NCI-H1436 (cell line): Measurements from ENCODE around the gene HOXA7.

ENCODE experiments used
- DNase-seq: peaks from one replicate; lab custom pipeline; 2025; lab: John Stamatoyannopoulos, UW

HOXA7 gene

GRCh38 chr7:27118580-27118979, 37.9 kb downstream of the HOXA7 start:
- DNase-seq, result no peak

DNA sequence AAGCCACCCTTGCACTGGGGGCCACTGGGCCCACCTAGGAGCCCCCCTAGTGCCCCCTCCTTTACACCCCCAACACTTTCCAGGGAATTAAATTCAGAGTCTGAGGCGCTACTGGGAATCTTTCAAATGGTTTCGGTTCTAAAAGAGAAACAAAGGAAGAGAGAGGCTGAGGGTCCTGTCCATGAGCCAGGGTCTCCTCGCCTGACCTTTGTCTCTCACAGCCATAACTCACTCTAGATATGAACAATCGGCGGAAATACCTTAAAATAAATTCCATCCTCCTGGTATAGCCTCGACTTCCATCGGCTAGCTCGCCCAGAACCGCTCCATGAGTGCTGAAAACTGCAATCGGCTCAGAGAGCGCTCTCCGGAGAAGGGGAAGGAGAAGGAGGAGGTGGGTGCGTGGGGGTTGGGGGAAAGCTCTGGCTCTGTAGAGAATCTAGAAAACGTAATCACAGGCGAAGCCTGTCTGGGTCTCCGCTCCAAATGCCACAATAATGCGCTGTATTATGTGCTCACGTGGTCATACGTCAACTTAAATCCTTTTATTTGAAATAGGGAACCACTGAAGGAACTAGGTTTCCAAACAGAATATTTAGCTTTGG, 38.5 kb downstream of the HOXA7 start:
- DNase-seq, result no peak

DNA sequence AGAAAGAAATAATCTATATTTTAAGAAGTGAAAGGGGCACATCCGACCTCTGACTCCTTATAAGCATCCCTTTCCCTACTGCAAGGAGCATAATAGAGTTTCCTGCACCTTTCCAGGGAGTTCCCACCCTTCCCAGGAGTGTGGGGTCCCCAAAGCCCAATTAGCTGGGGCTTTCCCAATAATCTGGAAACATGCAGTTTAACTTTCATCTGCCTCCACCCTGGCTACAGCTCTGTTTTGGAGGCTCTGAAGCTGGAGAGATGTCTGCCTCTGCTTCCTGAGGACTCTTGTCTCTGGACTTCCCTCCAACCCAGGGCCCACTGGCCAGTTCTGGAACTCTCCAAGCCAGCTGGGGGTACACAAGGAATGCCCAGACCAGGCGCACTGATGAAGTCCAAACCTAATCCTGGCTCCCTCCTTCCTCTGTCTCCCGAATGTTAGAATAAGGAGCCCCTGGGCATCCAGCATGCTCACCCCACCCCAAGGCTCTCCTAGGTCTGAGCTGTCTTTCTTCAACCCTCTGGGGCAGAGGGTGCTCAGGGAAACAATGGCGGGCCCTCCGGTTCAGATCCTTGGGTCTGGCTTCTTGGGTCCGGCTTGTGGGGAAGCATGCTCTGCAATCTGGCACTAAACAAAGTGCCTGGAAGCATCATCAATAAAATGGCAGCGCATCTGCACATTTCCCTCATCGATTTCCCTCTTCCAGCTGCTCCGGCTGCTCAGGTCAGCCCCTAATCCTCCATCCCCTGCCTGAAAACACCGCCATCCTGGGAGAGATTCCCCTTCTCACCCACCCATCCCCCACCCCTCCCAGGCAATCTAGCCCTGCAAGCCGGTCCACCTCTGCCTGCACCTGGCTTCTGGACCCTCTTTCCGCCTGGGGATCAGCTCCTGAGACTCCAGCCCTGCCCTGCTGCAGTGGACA, 39.3 kb downstream of the HOXA7 start:
- DNase-seq, result no peak

- DNase-seq, result no peak
Measured at GRCh38 chr7:27116031-27116961, 40.2 kb downstream of the HOXA7 start.

GRCh38 chr7:27115221-27116026, 41.1 kb downstream of the HOXA7 start:
- DNase-seq, result no peak

DNA sequence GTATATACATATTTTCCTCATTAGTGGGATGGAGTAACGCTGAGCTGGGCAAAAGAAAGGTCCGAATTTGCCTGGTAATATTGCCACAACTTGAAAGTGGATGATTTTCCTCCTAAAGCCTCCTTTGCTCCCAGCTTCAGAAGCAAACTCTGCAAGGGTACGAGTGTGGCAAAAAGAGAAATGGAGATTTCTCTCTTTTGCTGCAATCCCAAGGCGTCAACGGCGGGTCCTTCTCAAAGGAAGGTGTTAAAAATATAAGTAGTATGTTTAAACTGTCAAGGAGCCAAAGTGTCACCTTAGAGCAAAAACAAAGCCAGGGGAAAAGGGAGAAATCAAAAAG, 41.6 kb downstream of the HOXA7 start:
- no peak for DNase-seq

GRCh38 chr7:27113991-27114769, 42.3 kb downstream of the HOXA7 start:
- no peak for DNase-seq

- peak; percentile 16 for DNase-seq
Measured at GRCh38 chr7:27112955-27113949, 43.2 kb downstream of the HOXA7 start.

DNA sequence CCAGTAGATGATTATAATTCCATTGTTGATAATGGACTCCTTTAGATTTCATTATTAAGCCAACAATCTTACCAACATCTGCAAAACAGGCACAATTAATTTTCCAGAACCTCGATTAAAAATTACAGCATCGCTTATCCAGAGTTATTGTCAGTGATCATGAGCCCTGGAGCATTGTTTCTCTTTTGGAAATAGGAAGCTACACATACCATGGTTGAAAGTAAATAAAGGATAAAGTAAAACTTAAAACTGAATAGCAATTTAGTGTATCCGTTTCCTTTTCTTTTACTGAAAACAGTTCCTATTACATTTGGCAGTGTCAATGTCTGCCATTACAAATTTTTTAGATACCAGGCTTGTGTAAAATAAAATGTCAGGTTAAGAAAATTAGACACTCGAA, 44.1 kb downstream of the HOXA7 start:
- DNase-seq, result no peak

DNA sequence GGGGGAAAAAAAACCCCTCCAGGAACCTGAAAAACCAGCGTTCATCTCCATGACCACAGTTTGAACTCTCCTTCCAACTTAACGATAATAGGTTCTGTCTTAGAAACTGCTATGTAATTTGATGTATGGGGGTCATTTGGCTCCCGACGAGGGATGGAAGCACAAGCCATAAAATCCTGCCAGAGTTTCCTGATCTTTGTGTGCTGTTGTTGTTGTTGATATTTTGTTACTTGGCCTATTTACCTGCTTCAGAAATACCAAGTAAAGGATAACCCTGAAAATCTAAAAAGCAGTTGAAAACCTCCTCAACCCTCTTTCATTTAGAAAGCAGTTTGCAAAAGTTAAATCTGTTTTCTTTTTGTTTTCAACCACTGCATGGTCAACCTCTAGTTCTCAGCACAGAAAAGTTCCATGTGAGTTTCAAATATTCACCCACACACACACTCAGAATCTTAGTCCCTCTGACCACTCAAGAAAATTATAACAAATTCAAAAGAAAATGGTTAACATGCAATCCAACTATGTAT, 44.7 kb downstream of the HOXA7 start:
- no peak for DNase-seq

DNA sequence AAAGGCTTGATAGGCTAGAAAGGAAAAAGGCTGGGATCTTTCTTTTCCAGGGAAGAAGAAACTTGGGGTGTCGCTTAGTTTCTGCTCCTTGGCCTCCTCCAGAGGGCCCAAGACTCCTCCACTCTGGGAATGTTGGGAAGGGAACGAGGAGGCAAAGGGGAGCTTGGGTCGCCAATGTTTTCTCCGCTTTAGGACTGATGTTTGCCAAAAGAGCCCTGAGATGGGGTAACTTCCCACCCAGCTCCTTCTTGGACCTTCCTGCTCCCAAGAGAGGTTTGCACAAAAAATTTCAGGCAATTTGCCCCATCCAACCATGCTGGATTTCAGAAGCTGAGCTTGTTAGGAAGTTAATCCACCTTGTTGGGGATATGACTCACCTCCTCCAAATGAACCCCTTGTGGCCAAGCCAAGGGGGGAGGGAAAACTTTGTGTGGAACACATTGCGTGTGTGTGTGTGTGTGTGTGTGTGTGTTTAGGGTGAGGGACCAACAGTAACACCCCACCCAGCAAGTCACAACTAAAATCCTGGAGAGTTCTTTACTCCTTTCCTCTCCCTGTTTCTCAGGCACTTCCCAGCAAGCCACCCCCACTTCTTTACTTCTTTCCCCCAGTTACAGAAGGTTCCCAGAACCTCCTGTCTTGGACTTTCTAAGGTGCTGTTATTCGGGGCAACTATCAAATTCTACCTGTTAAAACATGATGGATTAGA, 45.3 kb downstream of the HOXA7 start:
- DNase-seq, result no peak

- no peak for DNase-seq
Measured at GRCh38 chr7:27110186-27111031, 46.1 kb downstream of the HOXA7 start.

GRCh38 chr7:27109466-27110185, 46.8 kb downstream of the HOXA7 start:
- DNase-seq, result no peak

DNA sequence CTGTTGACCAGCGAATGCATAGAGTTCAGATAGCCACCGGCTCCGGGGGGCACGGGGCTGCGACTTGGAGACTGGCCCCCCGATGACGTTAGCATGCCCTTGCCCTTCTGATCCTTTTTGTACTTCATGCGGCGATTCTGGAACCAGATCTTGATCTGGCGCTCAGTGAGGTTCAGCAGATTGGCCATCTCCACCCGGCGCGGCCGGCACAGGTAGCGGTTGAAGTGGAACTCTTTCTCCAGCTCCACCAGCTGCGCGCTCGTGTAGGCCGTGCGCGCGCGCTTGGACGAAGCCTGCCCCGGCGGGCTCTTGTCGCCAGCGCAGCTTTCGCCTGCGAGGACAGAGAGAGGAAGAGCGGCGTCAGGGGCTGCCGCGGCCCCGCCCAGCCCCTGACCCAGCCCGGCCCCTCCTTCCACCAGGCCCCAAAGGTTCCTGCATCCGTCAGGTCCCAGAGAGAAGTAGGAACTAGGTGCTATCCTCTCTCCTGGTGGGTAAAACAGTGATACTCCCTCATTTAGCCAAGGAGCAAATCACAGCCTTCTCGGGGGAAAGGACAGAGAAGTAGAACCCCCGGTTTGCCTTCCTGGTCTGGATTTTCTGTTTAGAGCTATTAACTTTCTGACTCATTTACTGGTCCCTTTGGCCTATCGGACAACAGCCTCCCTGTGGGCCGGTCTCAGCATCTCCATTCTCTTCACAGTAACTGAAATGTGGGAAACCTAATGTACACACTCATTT, 47.9 kb downstream of the HOXA7 start:
- no peak for DNase-seq

- DNase-seq, result no peak
Measured at GRCh38 chr7:27107391-27108381, 48.8 kb downstream of the HOXA7 start.
